ENCODE results near the gene MPRIP.
"Not testable (repeated sequence)": the region's sequence is repeated elsewhere in the genome, so short reads cannot be mapped to it uniquely, and the experiment has no call there.

Gene MPRIP

GRCh38 chr17:17134051-17134956 lies 92.0 kb downstream of the MPRIP start:
- no peak for DNase-seq

GRCh38 chr17:17134957-17135333 lies 92.7 kb downstream of the MPRIP start:
- no peak for DNase-seq

- DNase-seq: not testable (repeated sequence)
These were observed 94.0 kb downstream of the MPRIP start for GRCh38 chr17:17136221-17136620.

DNA sequence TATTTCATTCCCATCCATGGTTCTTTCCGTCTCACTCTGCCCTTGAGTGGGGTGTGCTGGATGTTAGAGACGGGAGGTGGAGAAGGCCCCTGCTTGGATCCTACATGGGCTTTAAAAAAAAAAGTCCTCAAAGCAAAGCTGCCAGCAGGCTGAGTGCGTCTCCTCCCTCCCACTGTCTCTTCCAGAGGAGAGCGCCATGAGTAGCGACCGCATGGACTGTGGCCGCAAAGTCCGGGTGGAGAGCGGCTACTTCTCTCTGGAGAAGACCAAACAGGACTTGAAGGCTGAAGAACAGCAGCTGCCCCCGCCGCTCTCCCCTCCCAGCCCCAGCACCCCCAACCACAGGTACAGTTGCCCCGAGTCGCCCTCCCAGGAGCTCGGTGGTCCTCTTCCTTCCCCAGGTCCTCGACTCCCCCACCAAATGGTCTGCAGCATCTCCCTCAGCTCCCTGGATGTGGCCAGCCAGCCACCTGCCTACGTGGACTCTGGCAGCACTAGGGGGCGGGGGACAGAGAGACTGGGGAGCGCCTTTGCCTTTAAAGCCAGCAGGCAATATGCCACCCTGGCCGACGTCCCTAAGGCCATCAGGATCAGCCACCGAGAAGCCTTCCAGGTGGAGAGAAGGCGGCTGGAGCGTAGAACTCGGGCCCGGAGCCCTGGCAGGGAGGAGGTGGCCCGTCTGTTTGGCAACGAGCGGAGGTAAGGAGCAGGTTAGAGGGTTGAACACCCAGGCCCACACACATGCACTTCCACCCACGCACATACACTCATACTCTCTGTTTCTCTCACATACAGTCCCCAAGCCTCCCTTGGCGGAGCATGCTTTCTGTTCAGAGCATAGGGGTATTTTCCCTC lies 95.7 kb downstream of the MPRIP start:
- DNase-seq: no peak

DNA sequence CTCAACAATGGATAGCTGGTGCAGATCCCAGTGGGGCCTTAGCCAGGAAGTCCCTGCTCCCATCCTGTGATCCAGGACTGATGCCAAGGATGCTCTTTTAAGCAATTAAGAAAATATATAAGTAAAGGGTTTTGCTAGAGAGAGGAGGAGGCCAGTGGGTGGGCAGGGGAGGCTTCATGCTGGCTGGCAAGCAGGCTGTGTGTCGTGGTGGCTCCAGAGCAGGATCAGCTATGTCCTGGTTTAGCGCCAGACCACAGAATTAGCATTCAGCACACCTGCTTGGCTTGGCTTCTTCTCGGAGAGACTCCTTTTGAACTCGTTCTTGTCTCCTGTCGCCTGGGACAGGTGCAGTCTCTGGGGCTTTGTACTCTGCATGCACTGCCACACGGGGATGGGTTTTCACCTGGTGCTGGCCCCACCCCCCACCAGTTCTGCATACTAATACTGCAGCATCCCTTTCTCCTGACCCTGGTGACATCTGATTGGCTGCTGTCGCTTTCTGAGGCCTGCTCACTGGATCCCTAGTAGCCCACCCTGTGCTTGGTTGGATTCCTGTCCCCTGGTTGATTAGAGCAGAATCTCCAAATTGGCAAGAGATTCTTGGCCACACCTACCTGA lies 97.8 kb downstream of the MPRIP start:
- DNase-seq: no peak

DNA sequence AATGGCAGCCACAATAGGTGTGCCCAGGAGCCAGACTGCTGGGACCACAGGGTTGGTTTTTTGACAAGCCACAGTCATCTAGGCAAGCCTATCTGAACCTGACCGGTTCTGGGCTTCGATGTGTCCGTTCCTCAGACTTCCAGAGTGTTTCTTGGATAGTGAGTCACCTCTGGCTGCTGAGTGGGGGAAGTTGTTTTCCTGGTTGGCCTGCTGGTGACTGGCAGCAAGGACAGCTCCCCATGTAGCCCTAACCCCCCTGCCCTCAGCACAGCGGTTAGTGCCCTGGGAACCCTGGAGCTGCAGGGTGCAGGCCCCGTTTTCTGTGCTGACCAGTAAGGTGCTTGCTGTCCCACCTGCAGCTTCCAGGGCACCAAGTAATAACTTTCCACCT lies 98.3 kb downstream of the MPRIP start:
- DNase-seq: no peak

DNA sequence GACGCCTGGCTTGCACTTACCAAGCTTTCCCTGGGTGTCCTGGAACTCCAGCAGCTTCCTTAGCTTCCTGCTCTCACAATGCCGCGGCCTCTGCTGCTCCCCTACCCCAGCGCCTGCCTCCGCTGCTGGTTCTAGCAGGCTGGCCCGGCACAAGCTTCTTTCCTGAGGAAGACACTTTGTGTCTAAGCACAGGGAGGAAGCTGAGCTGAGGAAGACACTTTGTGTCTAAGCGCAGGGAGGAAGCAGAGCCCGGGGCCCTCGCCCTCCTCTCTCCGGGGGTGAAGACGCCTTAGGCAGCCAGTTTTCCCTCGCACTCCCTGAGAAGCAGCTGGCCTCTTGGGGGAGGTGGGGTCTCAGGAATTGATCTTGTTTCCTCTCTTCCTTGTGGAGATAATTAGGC lies 99.0 kb downstream of the MPRIP start:
- DNase-seq: no peak

DNA sequence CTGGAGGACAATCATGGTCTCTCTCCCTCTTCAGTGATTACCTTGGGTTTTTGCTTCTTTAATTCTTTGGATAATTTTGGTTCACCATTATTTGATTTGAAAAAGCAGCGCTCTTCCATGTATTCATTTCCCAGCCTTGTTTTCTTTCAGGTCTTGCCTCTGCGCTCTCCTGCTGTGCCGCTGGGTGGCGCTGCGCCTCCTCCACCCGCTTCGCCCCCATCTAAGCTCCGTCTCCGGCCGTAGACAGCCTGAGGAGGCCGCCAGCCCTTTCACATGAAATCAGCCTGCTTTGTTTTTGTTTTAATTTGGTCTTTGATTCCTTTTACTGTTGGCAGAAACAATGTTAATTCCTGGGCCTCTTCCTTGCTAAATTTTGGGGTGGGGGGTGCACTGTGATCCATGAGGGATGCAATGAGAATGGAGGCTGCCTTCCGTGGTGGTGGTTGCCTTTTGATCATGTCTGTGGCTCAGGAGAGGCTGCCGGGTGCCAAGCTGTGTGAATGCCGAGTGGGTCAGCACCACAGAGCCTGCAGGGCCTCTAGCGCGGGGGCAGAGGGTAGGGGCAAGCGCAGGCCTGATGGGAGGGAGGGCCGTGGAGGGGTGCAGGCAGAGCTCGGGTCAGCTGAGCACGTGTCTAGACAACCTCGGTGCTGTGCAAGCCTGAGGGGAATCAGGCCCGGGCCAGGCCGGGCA lies 99.7 kb downstream of the MPRIP start:
- peak in 3 of 4 experiments; percentile 11 to 40 (median 21) for DNase-seq

DNA sequence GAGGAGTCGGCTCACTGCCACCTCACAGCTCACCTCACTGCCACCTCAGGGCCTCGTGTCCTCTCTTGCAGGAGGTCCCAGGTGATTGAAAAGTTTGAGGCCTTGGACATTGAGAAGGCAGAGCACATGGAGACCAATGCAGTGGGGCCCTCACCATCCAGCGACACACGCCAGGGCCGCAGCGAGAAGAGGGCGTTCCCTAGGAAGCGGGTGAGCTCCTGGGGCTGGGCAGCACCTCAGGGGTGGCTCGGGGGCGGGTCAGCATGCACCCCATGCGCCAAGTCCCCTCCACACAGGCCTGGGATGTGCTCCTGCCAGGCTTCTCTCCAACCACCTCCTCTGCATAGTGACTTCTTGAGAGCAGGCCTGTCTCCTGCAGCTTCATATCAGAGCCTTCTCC lies 100.3 kb downstream of the MPRIP start:
- no peak for DNase-seq

DNA sequence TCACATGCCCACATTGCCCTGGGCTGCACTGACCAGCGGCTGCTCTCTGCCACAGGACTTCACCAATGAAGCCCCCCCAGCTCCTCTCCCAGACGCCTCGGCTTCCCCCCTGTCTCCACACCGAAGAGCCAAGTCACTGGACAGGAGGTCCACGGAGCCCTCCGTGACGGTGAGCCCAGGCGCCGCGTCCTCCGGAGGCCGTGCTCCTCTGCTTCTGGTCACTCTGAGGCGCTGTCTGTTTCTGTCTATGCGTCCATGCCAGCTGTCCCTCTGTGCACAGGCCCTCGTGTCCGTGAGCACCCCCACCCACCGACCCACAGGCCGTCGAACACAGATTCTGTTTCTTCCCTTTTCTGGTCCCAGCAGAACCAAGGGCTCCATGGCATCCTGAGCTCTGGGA lies 101.2 kb downstream of the MPRIP start:
- no peak for DNase-seq

DNA sequence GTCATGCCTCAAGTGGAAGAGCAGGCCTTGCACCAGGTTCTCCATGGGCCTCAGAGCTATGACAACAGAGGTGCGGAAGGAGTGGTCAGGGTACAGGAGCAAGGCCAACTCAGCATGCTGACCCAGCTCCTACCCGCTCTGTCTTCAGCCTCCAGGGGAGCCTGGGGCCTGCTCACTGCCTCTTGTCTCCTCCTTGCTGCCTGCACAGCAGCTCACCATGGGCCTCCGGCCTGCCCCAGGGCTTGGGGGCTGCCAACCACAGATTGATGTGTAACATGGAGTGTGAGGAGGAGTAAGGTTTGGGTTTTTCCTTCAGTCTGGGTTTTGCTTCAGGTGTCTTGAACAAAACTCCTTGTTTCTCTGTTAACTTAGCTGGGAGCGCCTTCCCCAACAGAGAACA lies 101.8 kb downstream of the MPRIP start:
- no peak for DNase-seq

GRCh38 chr17:17144916-17145665 lies 102.8 kb downstream of the MPRIP start:
- no peak for DNase-seq

GRCh38 chr17:17146786-17147406 lies 104.6 kb downstream of the MPRIP start:
- peak in 1 of 4 experiments; percentile 26 for DNase-seq

- no peak for DNase-seq
These were observed 105.6 kb downstream of the MPRIP start for GRCh38 chr17:17147821-17148220.

- no peak for DNase-seq
These were observed 107.5 kb downstream of the MPRIP start for GRCh38 chr17:17149520-17150447.

- DNase-seq: no peak
These were observed 108.2 kb downstream of the MPRIP start for GRCh38 chr17:17150448-17150800.

GRCh38 chr17:17151055-17151454 lies 108.8 kb downstream of the MPRIP start:
- no peak for DNase-seq

GRCh38 chr17:17151541-17151940 lies 109.3 kb downstream of the MPRIP start:
- DNase-seq: no peak

- no peak for DNase-seq
These were observed 109.7 kb downstream of the MPRIP start for GRCh38 chr17:17151962-17152361.

- DNase-seq: no peak
These were observed 110.1 kb downstream of the MPRIP start for GRCh38 chr17:17152385-17152784.

GRCh38 chr17:17153071-17153470 lies 110.8 kb downstream of the MPRIP start:
- no peak for DNase-seq
